ENCODE data around the gene ASTL.
A peak's percentile ranks its signal among the peaks of the same experiment; 100 is the strongest.

The ASTL gene

DNA sequence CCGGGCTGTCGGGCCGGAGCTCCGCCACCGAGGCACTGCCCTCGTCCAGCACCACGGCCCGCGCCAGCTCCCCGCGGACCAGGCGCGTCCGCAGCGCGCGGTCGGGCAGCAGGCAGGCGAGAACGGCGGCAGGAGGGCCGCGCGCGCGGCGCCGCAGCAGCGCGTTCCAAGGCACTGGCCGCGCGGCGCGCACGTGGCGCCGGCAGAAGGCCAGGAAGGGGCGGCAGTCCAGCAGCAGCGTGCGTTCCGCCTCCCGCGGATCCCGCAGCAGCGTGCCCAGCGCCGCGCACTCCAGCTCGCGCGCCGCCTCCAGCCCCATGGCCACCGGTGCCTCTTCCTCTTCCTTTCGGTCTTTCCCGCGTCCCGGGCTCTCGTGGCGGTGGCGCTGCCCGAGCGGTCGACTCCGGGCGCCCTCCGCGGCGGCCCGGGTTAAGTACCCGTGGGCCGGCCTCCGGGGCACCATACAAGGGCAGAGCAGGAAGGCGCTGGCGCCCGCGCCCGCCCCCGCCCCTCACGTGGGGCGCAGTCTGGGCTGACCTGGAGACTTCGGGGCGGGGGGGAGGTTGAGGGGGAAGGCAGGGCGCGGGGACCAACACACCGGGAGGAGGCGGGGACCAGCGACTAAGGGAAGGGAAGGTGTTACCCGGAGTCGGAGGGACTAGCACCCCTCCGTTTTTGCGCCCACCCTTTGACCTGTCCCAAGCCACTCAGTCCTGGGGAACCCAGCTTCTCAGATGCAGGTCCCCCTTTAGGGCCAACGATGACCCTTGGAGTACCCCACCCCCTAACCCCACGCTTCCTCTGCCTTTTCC, 6.9 kb upstream of the ASTL start, which contains the start of gene DUSP2:
DUSP2 (minus strand) TSS at position 405 of the 812 bp plus-strand sequence; CDS start at position 319, 86 bp downstream.
- DNase-seq = peak; percentile 92

GRCh38 chr2:96144481-96145035, 6.3 kb upstream of the ASTL start:
- peak; percentile 63 for DNase-seq

GRCh38 chr2:96143848-96144480, 5.7 kb upstream of the ASTL start:
- DNase-seq = peak; percentile 48

DNA sequence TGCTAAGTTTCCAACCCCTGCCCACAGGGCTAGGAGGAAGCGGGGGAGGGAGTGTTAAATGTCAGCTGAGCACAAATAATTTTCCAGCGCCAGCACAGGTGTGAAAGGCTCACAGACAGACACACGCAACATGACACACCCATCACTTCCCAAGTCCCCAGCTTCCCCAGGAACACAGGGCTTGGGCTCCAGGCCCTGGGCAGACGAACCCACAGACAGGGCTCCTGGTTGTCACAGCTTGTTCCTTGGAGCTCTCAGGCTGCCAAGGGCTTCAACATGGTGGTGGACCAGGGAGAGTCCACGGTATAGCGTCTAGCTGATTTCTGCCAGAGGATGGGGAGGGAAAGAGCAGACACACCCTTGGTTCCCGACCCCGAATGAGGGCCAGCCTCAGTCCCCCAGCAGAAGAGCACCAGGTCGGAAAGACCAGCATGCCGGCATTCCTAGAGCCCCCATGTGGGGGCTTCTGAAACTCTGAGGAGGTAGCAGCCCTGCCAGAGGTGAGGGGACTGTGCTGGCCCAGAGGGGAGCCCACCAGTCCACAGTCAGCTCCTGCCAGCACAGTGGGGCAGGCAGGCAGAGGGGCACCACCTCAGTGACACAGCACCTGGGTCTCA, 5.0 kb upstream of the ASTL start:
- DNase-seq = no peak

- peak; percentile 75 for DNase-seq
Observed at GRCh38 chr2:96142217-96143113, 4.2 kb upstream of the ASTL start.

DNA sequence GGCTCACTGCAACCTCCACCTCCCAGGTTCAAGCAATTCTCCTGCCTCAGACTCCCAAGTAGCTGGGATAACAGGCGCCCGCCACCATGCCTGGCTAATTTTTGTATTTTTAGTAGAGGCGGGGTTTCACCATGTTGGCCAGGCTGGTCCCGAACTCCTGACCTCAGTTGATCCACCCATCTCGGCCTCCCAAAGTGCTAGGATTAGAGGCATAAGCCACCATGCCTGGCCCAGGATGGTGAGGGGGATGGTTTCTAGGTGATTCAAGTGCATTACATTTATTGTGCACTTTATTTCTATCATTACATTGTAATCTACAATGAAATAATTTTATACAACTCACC, 3.3 kb upstream of the ASTL start:
- peak; percentile 12 for DNase-seq

GRCh38 chr2:96140941-96141623, 2.8 kb upstream of the ASTL start:
- peak; percentile 20 for DNase-seq

DNA sequence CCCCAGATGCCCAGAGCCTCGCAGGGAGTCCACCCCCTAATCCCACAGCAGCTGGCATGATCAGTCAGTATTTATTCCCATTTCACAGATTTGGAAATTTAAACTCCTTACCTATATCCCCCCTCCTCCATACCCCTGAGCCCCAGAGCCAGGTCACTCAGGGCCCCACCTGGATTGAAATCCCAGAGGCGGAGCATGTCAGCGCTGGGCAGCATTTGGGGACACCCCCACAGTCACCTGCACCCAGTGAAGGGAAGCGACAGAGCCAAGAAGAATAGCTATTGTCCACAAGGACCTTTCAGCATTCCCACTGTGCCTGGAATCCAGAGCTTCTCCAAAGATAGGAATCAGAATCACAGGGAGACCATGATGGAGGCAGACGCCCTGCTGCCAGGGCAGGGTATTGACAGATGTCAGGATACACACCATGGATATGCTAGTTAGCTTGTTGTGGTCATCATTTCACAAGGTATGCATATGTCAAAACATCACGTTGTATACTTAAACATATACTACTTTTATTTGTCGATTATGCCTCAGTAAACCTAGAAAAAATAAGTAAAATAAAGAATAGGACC, 968 bp upstream of the ASTL start:
- no peak for DNase-seq

GRCh38 chr2:96137321-96138178, 752 bp downstream of the ASTL start:
- DNase-seq = no peak

- DNase-seq = no peak
Observed at GRCh38 chr2:96136129-96136720, 2.1 kb downstream of the ASTL start.

- DNase-seq = no peak
Observed at GRCh38 chr2:96135621-96136020, 2.7 kb downstream of the ASTL start.

DNA sequence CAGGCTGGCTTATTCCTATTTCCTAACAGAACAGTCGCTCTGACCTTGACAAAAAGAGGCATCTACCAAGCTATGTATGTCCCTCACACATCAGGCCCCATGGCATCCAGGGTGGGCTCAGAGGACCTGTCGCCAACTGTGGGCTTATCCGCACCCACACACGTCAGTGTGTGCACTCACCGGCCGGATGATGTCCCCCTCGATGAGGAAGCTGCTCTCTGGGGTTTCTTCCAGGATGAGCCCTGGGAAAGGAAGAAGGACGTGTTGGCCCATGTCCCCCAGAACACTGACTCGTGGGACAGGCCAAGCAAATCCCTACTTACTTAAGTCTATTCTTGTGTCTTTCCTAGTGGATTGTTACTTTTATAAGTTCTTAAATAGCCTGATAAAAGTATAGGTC, 3.1 kb downstream of the ASTL start:
- no peak for DNase-seq

DNA sequence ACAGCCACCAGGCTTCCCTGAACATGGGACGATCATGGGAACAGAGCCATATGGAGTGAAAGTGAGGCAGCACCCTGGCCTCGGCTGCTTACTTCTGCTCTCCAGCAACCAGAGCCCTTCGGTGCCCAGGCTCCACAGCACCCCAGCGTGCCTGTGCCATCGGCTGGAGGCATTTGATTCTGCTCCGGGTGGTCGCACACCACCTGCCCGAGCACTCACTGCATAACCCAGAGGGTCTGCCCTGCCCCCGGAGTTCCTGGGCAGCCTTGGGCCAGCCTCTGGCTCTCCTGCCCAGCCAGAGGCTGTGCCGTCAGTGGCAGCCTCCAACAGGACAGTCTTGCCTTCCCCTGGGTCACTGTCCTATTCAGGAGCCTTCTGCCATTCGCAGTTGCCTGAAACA, 3.9 kb downstream of the ASTL start:
- no peak for DNase-seq

GRCh38 chr2:96131813-96132745, 6.2 kb downstream of the ASTL start:
- DNase-seq = no peak

DNA sequence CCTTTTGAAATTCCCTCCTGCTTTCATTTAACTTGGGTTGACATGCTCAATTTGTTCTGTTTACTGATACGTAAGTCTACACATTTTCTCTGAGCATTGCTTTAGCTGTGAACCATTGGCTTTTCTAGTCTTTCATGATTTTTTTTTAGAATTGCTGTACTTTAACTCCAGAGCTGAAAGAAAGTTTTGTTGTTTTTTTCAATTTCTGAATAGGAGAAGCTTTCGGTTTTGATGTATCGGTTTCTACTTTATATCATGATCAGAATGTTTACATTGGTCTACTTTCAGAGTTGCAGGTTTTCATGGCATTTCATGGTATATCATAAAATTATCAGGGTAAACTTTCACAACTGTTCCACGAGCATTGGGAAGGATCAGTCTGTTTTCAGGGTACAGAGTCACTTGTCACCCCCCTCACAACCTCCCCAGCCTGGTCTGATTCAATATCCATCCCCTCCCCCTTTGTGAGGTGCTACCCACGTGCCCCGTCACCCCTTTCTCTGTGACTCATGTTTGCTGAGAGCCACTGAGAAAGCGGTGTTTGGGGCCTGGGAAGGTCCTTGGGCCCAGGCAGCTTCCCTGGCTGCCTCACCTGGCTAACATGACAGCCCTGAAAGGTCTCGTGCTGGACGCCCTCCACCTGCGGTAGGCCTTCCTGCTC, 7.0 kb downstream of the ASTL start:
- peak; percentile 36 for DNase-seq

- DNase-seq = no peak
Observed at GRCh38 chr2:96130483-96130882, 7.8 kb downstream of the ASTL start.

DNA sequence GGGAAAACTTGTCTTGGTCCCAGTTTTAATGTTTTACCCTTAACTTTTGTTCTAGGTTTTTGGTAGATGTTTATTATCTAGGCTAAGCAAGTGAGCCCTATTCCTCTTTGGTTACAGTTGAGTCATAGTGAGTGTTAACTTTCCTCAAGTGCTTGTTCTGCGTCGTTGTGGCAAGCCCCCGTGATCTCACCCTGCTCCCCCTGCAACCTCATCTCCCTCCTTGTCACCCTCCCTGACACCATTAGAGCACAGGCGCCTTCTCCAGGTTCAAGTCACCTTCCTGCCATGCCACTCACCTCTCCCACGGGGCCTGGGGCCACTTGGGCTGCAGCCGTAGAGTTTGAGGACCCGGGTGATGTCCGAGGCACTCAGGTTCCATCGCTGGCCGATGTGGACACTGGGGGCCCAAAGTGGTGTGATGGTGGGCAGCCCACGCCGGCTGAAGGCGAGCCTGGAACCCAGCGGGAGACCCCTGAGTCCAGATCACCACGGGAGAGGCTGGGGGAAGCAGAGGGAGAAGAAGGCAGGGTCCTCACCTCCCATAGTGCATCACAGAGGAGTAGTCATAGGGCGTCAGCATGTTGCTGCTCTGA, 8.7 kb downstream of the ASTL start:
- no peak for DNase-seq

GRCh38 chr2:96128456-96128855, 9.8 kb downstream of the ASTL start:
- no peak for DNase-seq
